Natural killer cell (primary cell): ENCODE data around the gene SKAP1. TPM values are rescaled to one million over a fixed set of nuclear protein-coding genes. Genes with fewer than 3 reads are reported as not detected.

ENCODE experiments used
- ATAC-seq, 3 donors: fragments of 150-1000 bp in 2 of 3; fragments of 200-7000 bp in 1 of 3; cut with Tn5 transposase; 1 replicate in 1 of 3; 2 replicates in 2 of 3; pipeline ENCODE4 v1.10.0; 2021; ENCODE audit warnings: mild to moderate bottlenecking in 2 of 3, moderate library complexity in 2 of 3
- DNase-seq, 2 donors: peaks; one replicate each; pipeline versions ENCODE4 v3.0.0 to v3.0.0-alpha.2; 2013 to 2021; ENCODE audit warnings: mixed read lengths in 1 of 2
- H3K27ac ChIP-seq: one replicate; pipeline ENCODE4 v1.5.1; 2013; ENCODE audit warnings: mild to moderate bottlenecking, low read length
- H3K27me3 ChIP-seq: one replicate; pipeline ENCODE4 v1.6.1; 2013; ENCODE audit warnings: low read length; ENCODE audit not compliant: control insufficient read depth, insufficient read depth
- H3K36me3 ChIP-seq: one replicate; pipeline ENCODE4 v1.6.1; 2013; ENCODE audit warnings: low read length; ENCODE audit not compliant: control insufficient read depth, insufficient read depth
- H3K4me1 ChIP-seq: one replicate; pipeline ENCODE4 v1.6.1; 2013; ENCODE audit warnings: low read length; ENCODE audit not compliant: control insufficient read depth, insufficient read depth
- H3K4me3 ChIP-seq: one replicate; pipeline ENCODE4 v1.5.1; 2013; ENCODE audit warnings: low read length
- H3K9me3 ChIP-seq: one replicate; pipeline ENCODE4 v1.6.1; 2013; ENCODE audit warnings: low read length; ENCODE audit not compliant: control insufficient read depth, insufficient read depth
- H3K27ac Mint-ChIP-seq, 2 donors: one replicate each; pipeline ENCODE4 v1.8.0; 2022; ENCODE audit warnings: mild to moderate bottlenecking in 2 of 2, mixed read lengths in 2 of 2, moderate library complexity in 1 of 2
- H3K27me3 Mint-ChIP-seq, 2 donors: one replicate each; pipeline ENCODE4 v1.8.0; 2022; ENCODE audit warnings: low read depth in 2 of 2, mixed read lengths in 2 of 2
- H3K36me3 Mint-ChIP-seq: one replicate; pipeline ENCODE4 v1.8.0; 2022; ENCODE audit warnings: mixed read lengths
- H3K4me1 Mint-ChIP-seq, 2 donors: one replicate each; pipeline ENCODE4 v1.8.0; 2022; ENCODE audit warnings: mixed read lengths in 2 of 2
- H3K4me3 Mint-ChIP-seq: one replicate; pipeline ENCODE4 v1.8.0; 2022; ENCODE audit warnings: mild to moderate bottlenecking, moderate library complexity, mixed read lengths
- H3K9me3 Mint-ChIP-seq, 2 donors: one replicate each; pipeline ENCODE4 v1.8.0; 2022; ENCODE audit warnings: mixed read lengths in 2 of 2
- WGBS: methylation state at CpG from one replicate; pipeline ENCODE4 v1.1.7; 2013; ENCODE audit warnings: missing lambda C conversion rate; ENCODE audit not compliant: insufficient coverage; 5-methylcytosine and 5-hydroxymethylcytosine counted together
- intact Hi-C: fragments of 100-400 bp; cut with micrococcal nuclease; formaldehyde crosslinking; loops from one replicate; pipeline ENCODE4 v1.14.2; 2022
- total RNA-seq, 4 donors: library from RNA; stranded (reverse); fragments of 120-200 nt in 1 of 4; gene quantifications; one replicate each; pipeline versions ENCODE4 v1.2.3 to v1.2.4, GENCODE V29; 2013 to 2022
- TF ChIP-seq, protein P1 (sequence below): fragments of 200-600 bp; IDR thresholded peaks from one replicate; pipeline ENCODE4 v1.8.0; 2022; ENCODE audit warnings: antibody characterized with exemption

The SKAP1 gene
- total RNA-seq, 3 donors from 2014 or later (not counting 1 experiment from before 2014, with no cell fraction given), result 168 to 227 (median 190) TPM

DNA sequence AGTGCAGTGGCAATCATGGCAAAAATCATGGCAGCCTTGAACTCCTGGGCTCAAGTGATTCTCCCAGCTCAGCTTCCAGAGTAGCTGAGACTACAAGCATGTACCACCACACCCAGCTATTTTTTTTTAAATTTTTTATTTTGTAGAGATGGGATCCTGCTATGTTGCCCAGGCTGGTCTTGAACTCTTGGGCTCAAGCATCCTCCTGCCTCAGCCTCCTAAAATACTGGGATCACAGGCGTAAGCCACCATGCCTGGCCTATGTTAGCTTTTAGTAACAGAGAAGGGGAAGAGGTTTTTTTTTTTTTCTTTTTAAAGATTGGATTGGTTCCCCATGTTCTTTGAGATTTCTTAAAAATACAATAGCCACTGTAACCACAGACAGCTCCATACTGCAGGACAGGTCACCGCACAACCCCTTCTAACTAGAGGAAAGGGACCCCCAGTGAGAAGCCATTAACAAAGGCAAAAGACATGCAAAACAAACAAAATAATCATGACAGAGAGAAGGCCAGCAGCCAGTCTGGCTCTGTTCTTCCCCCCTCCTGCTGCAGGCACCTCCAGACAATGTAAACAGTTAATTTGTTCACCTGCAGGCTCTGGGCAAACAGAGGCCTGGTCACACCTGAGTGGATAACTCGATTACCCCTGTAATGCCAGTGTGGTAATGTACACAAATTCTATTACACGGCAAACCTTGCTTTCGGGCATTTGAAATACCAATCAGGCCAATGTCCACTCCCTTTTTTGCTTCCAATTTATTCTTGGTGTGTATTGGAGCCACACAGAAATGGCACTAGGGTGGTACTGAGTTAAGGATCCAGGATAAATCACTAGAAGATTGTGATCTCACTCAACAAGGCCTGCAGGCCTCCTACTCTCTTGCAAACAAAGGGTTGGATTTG lies 269.6 kb downstream of the SKAP1 start:
- H3K9me3 ChIP-seq, result no peaks in the 10 kb centered on the region
- H3K27me3 ChIP-seq, result no peaks in the 10 kb centered on the region
- WGBS, result 94% methylated on average over 4 of the region's 5 CpGs
- no peak overlapping the region for H3K27ac ChIP-seq
- no peak overlapping the region for H3K4me3 ChIP-seq
- Mint-ChIP-seq H3K27ac (peak overlapping the region; percentile 31 to 48), H3K9me3 (no peaks in the 10 kb centered on the region), H3K27me3 (no peaks in the 10 kb centered on the region), H3K4me1 (peaks cover 9 to 10% of the 10 kb centered on the region in 2 donors), H3K36me3 (peaks cover 20% of the 10 kb centered on the region), H3K4me3 (no peak overlapping the region)
- TF ChIP-seq, protein P1, sequence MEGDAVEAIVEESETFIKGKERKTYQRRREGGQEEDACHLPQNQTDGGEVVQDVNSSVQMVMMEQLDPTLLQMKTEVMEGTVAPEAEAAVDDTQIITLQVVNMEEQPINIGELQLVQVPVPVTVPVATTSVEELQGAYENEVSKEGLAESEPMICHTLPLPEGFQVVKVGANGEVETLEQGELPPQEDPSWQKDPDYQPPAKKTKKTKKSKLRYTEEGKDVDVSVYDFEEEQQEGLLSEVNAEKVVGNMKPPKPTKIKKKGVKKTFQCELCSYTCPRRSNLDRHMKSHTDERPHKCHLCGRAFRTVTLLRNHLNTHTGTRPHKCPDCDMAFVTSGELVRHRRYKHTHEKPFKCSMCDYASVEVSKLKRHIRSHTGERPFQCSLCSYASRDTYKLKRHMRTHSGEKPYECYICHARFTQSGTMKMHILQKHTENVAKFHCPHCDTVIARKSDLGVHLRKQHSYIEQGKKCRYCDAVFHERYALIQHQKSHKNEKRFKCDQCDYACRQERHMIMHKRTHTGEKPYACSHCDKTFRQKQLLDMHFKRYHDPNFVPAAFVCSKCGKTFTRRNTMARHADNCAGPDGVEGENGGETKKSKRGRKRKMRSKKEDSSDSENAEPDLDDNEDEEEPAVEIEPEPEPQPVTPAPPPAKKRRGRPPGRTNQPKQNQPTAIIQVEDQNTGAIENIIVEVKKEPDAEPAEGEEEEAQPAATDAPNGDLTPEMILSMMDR, result no peak
- intact Hi-C loops, result no loop called here
- DNase-seq, result no peak
- H3K36me3 ChIP-seq, result peaks cover 44% of the 10 kb centered on the region
- no peak for ATAC-seq
- H3K4me1 ChIP-seq, result no peaks in the 10 kb centered on the region

DNA sequence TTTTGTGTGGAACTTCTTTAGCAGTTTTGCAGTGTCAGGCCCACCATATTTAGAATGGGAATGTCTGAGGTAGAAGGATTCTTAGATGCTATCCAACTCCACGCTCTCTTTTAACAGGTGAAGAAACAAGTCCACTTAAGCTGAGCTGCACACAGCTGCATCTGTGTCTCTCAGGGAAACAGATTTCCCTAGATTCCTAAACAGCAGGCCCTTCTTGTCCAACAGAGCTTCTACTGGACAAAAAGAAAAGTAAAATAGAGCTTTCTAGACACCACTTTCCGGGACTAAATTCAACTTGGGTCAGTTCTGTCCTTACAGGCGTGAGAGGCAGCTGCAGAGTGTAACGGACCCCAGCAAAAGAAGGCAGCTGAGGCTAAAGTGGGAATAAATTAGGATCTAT lies 270.8 kb downstream of the SKAP1 start:
- Mint-ChIP-seq H3K4me3 (no peak overlapping the region), H3K4me1 (peaks cover 9 to 13% of the 10 kb centered on the region in 2 donors), H3K27me3 (no peaks in the 10 kb centered on the region), H3K36me3 (peaks cover 19% of the 10 kb centered on the region), H3K27ac (peak overlapping the region; percentile 31 to 48), H3K9me3 (no peaks in the 10 kb centered on the region)
- Histone ChIP-seq H3K27ac (no peak overlapping the region), H3K4me1 (no peaks in the 10 kb centered on the region), H3K36me3 (peaks cover 42% of the 10 kb centered on the region), H3K9me3 (no peaks in the 10 kb centered on the region), H3K4me3 (no peak overlapping the region), H3K27me3 (no peaks in the 10 kb centered on the region)
- DNase-seq, result no peak
- intact Hi-C loops, result no loop called here
- no peak for ATAC-seq
- TF ChIP-seq, protein P1, result no peak
- 98% methylated on average over 4 of the region's 4 CpGs for WGBS

DNA sequence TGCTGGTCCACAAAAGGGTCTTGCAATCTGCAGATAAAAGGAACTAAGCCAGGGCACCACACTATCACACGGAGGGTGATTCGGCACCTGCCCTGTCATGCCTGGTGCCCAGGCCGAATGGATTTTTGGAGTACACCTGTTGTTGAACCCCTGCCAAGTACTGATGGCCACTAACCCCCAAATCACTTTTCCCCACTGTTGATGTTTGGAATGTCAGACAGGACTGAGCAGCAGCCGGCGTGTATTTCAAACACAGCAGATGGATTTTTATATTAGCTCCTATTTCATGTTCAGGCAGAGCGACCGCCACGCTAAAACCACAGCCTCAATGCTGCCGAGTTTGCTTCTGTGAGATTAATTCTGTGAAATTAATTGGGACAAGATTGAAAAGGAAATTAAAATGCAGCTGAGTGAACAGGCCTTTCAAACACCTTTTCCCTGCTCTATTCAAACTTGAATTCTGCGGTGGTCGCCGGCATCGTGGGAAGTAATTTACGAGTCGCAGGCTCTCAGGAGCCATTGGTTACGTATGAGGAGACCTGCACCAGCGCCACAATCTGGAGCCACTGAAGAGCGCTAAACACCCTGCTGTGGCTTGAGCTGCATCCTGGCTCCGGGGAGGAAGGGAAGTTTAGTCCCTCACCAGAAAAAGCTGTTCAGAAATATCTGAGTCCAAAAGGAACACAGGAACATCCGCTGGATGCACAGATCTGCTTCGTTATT lies 274.0 kb downstream of the SKAP1 start:
- no peak overlapping the region for H3K4me3 Mint-ChIP-seq
- H3K27me3 Mint-ChIP-seq, result no peaks in the 10 kb centered on the region
- Histone ChIP-seq H3K4me1 (no peaks in the 10 kb centered on the region), H3K4me3 (no peak overlapping the region), H3K27me3 (no peaks in the 10 kb centered on the region), H3K27ac (no peak overlapping the region), H3K36me3 (peaks cover 28% of the 10 kb centered on the region), H3K9me3 (no peaks in the 10 kb centered on the region)
- intact Hi-C loops, result no loop called here
- no peak for DNase-seq
- H3K36me3 Mint-ChIP-seq, result peaks cover 4% of the 10 kb centered on the region
- TF ChIP-seq, protein P1, result no peak
- peak overlapping the region in 1 of 2 donors; percentile 23 for H3K27ac Mint-ChIP-seq
- WGBS, result 43% methylated on average over 20 of the region's 21 CpGs
- no peak for ATAC-seq
- H3K9me3 Mint-ChIP-seq, result no peaks in the 10 kb centered on the region
- peaks cover 0 to 5% of the 10 kb centered on the region in 2 donors for H3K4me1 Mint-ChIP-seq
